Endothelial cell of umbilical vein (primary cell): ENCODE results near the gene PTTG1IP. TPM values are rescaled to one million over a fixed set of nuclear protein-coding genes. Genes with fewer than 3 reads are reported as not detected.

Experiments
- BruUV-seq: library from RNA; stranded (reverse); fragments of 400-500 nt; replicated peaks from 2 replicates; lab custom pipeline; 2021; lab: Mats Ljungman, UMichigan
- CTCF ChIA-PET: fragments of 300-600, 350-600 bp; sonication (Branson Sonifier 250); formaldehyde crosslinking; loops from one replicate; lab custom pipeline; 2021; ENCODE audit warnings: antibody characterized with exemption, inconsistent platforms; lab: Charles Lee
- POLR2A ChIA-PET: fragments of 300-600, 350-600 bp; sonication (Branson Sonifier 250); formaldehyde crosslinking; loops from one replicate; lab custom pipeline; 2021; ENCODE audit warnings: antibody characterized with exemption, inconsistent platforms; lab: Charles Lee
- DNase-seq: peaks from one replicate; pipeline ENCODE4 v3.0.0-alpha.2; 2011; ENCODE audit warnings: low read depth, low spot score
- FAIRE-seq: peaks from 2 replicates; lab custom pipeline; 2011; peaks lifted over from hg19 to GRCh38; lab: Jason Lieb, UNC
- H2AFZ ChIP-seq: 2 replicates; pipeline ENCODE4 v1.6.0; 2012; ENCODE audit warnings: low read depth, low read length, control low read depth, inconsistent platforms
- H3K27ac ChIP-seq: 2 replicates; pipeline ENCODE4 v1.5.1; 2011; ENCODE audit warnings: low read depth, mild to moderate bottlenecking, control low read depth, low read length, moderate library complexity; ENCODE audit not compliant: insufficient read depth
- H3K27me3 ChIP-seq, 2 experiments: 2 replicates each; pipeline versions ENCODE4 v1.6.0 to v1.6.1; 2011; ENCODE audit warnings: low read length in 2 of 2, mixed read lengths in 1 of 2; ENCODE audit not compliant: control insufficient read depth in 2 of 2, insufficient read depth in 2 of 2
- H3K36me3 ChIP-seq, 2 experiments: 2 replicates in 1 of 2; 3 replicates in 1 of 2; pipeline ENCODE4 v1.5.1; 2011; ENCODE audit warnings: low read length in 2 of 2, mild to moderate bottlenecking in 1 of 2, moderate library complexity in 1 of 2; ENCODE audit not compliant: control insufficient read depth in 2 of 2, insufficient read depth in 2 of 2; ENCODE audit errors: extremely low read depth in 1 of 2
- H3K4me1 ChIP-seq: 3 replicates; pipeline ENCODE4 v1.5.1; 2011; ENCODE audit warnings: mild to moderate bottlenecking, low read length; ENCODE audit not compliant: control insufficient read depth, insufficient read depth; ENCODE audit errors: extremely low read depth
- H3K4me2 ChIP-seq: 2 replicates; pipeline ENCODE4 v1.6.1; 2011; ENCODE audit warnings: low read length, control low read depth, mixed read lengths; ENCODE audit not compliant: insufficient read depth
- H3K4me3 ChIP-seq, 3 experiments: fragments of 200-600 bp in 1 of 3; sonication (generic), shearing (Covaris generic) in 1 of 3; replicated peaks in 1 of 3; 2 replicates each; pipeline ENCODE4 v1.5.1; 2011 to 2016; ENCODE audit warnings: control low read depth in 3 of 3, low read length in 3 of 3, mild to moderate bottlenecking in 2 of 3, inconsistent platforms in 1 of 3, low read depth in 1 of 3, moderate library complexity in 1 of 3; ENCODE audit not compliant: insufficient read depth in 1 of 3
- H3K79me2 ChIP-seq: 2 replicates; pipeline ENCODE4 v1.6.0; 2012; ENCODE audit warnings: low read length, inconsistent platforms; ENCODE audit not compliant: control insufficient read depth, insufficient read depth
- H3K9ac ChIP-seq: replicated peaks from 2 replicates; pipeline ENCODE3; 2011; ENCODE audit warnings: low read length, control low read depth; ENCODE audit not compliant: insufficient read depth; ENCODE audit errors: extremely low read depth
- H3K9me1 ChIP-seq: replicated peaks from 3 replicates; pipeline ENCODE4 v1.6.0; 2011; ENCODE audit warnings: mild to moderate bottlenecking, low read length; ENCODE audit not compliant: control insufficient read depth, insufficient read depth; ENCODE audit errors: extremely low read depth
- H3K9me3 ChIP-seq: replicated peaks from 2 replicates; pipeline ENCODE4 v1.5.1; 2012; ENCODE audit warnings: low read length, inconsistent platforms; ENCODE audit not compliant: control insufficient read depth, insufficient read depth
- H4K20me1 ChIP-seq: replicated peaks from 2 replicates; pipeline ENCODE3; 2011; ENCODE audit warnings: mild to moderate bottlenecking, low read length; ENCODE audit not compliant: control insufficient read depth, insufficient read depth; ENCODE audit errors: extremely low read depth
- EZH2 ChIP-seq: IDR thresholded peaks from 2 replicates; pipeline ENCODE4 v1.6.1; 2012; ENCODE audit warnings: borderline replicate concordance, low read depth, mild to moderate bottlenecking, moderate library complexity, low read length, inconsistent platforms; ENCODE audit not compliant: severe bottlenecking
- FOS ChIP-seq: IDR thresholded peaks from 2 replicates; pipeline ENCODE4 v1.6.1; 2011; ENCODE audit warnings: mild to moderate bottlenecking, low read length, moderate library complexity, borderline replicate concordance; ENCODE audit not compliant: insufficient read depth
- GATA2 ChIP-seq: IDR thresholded peaks from 2 replicates; pipeline ENCODE4 v1.7.0; 2011; ENCODE audit warnings: low read depth, mild to moderate bottlenecking, moderate library complexity, mixed read lengths, low read length; ENCODE audit not compliant: insufficient read length, insufficient read depth
- JUN ChIP-seq: IDR thresholded peaks from 2 replicates; pipeline ENCODE4 v1.6.1; 2011; ENCODE audit warnings: borderline replicate concordance, low read depth; ENCODE audit not compliant: insufficient read length, insufficient read depth
- MYC ChIP-seq: IDR thresholded peaks from one replicate; pipeline ENCODE4 v1.6.1; 2011; ENCODE audit warnings: mild to moderate bottlenecking, low read depth, low read length
- POLR2A ChIP-seq: IDR thresholded peaks from 2 replicates; pipeline ENCODE4 v1.6.1; 2012; ENCODE audit warnings: low read depth, mild to moderate bottlenecking, control low read depth, low read length
- POLR2AphosphoS5 ChIP-seq: IDR thresholded peaks from 2 replicates; pipeline ENCODE4 v1.6.1; 2012; ENCODE audit warnings: low read depth, mild to moderate bottlenecking, control low read depth, low read length, moderate library complexity; ENCODE audit not compliant: insufficient read depth
- dilution Hi-C: fragments of 300-500 bp; cut with MboI; formaldehyde crosslinking; loops from one replicate; pipeline ENCODE4 v1.15.0; 2019; ENCODE audit warnings: low sequenced_read_pairs; ENCODE audit not compliant: extremely low pct_ligation_motif_present
- intact Hi-C: fragments of 100-400 bp; cut with micrococcal nuclease; formaldehyde crosslinking; loops from one replicate; pipeline ENCODE4 v1.10.0; 2022
- polyA plus RNA-seq, 4 experiments: library from polyadenylated mRNA; depleted of rRNA in 3 of 4; stranded (reverse) in 3 of 4; unstranded in 1 of 4; fragments of >200 nt; gene quantifications; 2 replicates each; pipeline versions ENCODE4 v1.2.1 to v1.2.3, GENCODE V29; 2011 to 2012; ENCODE audit warnings: missing spikeins in 1 of 4
- total RNA-seq: library from RNA; stranded (reverse); gene quantifications from 2 replicates; pipeline ENCODE4 v1.2.3, GENCODE V29; 2021
- TF ChIP-seq, protein P1 (sequence below), 2 donors: IDR thresholded peaks; 1 replicate in 1 of 2; 2 replicates in 1 of 2; pipeline ENCODE4 v1.5.1; 2011; ENCODE audit warnings: low read length in 2 of 2, mild to moderate bottlenecking in 2 of 2, moderate library complexity in 2 of 2, control low read depth in 1 of 2, inconsistent platforms in 1 of 2, low read depth in 1 of 2; ENCODE audit not compliant: insufficient read depth in 1 of 2; ENCODE audit errors: extremely low read depth in 1 of 2
- TF ChIP-seq, protein P2 (sequence below): IDR thresholded peaks from 2 replicates; pipeline ENCODE4 v1.6.1; 2011; ENCODE audit not compliant: insufficient read depth, insufficient read length

Gene PTTG1IP
- total and polyA plus RNA-seq, 2 donors (not counting 3 experiments of a cell fraction or from before 2014, with no cell fraction given) = 342 to 415 TPM

DNA sequence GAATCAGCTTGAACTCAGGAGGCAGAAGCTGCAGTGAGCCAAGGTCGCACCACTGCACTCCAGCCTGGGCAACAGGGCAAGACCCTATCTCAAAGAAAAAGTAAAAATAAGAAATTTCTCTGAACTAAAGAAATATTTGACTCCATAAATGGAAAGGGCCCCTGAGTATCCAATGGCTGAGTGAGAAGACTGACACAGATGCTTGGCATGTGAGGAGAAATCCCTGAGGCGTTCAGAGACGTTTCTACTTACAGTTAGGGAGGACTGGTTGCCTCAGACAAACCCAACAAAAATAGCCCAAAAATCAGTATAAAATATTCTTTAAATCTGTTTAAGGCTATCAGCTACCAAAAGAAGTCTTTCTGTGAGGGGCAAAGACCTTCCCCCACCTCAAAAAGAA is 52.6 kb downstream of the PTTG1IP start:
- no peak overlapping the region for H3K9ac ChIP-seq
- H3K27ac ChIP-seq = no peak overlapping the region
- H3K9me1 ChIP-seq = no peaks in the 10 kb centered on the region
- ChIA-PET CTCF (no interaction called here), POLR2A (no interaction called here)
- no peaks in the 10 kb centered on the region for H3K36me3 ChIP-seq
- H3K79me2 ChIP-seq = peaks cover 16% of the 10 kb centered on the region
- FAIRE-seq (no peak), DNase-seq (no peak)
- no TSS peak for BruUV-seq
- no peak overlapping the region for H2AFZ ChIP-seq
- dilution Hi-C loops = no loop called here
- TF ChIP-seq, protein P1, sequence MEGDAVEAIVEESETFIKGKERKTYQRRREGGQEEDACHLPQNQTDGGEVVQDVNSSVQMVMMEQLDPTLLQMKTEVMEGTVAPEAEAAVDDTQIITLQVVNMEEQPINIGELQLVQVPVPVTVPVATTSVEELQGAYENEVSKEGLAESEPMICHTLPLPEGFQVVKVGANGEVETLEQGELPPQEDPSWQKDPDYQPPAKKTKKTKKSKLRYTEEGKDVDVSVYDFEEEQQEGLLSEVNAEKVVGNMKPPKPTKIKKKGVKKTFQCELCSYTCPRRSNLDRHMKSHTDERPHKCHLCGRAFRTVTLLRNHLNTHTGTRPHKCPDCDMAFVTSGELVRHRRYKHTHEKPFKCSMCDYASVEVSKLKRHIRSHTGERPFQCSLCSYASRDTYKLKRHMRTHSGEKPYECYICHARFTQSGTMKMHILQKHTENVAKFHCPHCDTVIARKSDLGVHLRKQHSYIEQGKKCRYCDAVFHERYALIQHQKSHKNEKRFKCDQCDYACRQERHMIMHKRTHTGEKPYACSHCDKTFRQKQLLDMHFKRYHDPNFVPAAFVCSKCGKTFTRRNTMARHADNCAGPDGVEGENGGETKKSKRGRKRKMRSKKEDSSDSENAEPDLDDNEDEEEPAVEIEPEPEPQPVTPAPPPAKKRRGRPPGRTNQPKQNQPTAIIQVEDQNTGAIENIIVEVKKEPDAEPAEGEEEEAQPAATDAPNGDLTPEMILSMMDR (IDR thresholded peaks at IDR 0.05; ENCODE audit: extremely low read depth in 1 of 2, insufficient read depth in 1 of 2, low read depth in 1 of 2, low read length in 2 of 2) = no peak
- TF ChIP-seq GATA2 (no peak), FOS (no peak), MYC (no peak), POLR2AphosphoS5 (no peak), JUN (no peak), POLR2A (no peak), EZH2 (no peak)
- TF ChIP-seq, protein P2, sequence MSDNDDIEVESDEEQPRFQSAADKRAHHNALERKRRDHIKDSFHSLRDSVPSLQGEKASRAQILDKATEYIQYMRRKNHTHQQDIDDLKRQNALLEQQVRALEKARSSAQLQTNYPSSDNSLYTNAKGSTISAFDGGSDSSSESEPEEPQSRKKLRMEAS = no peak
- H3K4me2 ChIP-seq = no peak overlapping the region
- peaks cover 2% of the 10 kb centered on the region for H3K9me3 ChIP-seq
- H3K4me3 ChIP-seq = no peak overlapping the region
- intact Hi-C loops = no loop called here
- no peaks in the 10 kb centered on the region for H3K27me3 ChIP-seq
- H4K20me1 ChIP-seq = no peaks in the 10 kb centered on the region
- peaks cover 4% of the 10 kb centered on the region for H3K4me1 ChIP-seq
